Frontal cortex (tissue), 4 donors: Measurements from ENCODE around the gene FAF2. TPM values are rescaled to one million over a fixed set of nuclear protein-coding genes. Genes with fewer than 3 reads are reported as not detected.

ENCODE experiments used
- DNase-seq, 2 donors: peaks; one replicate each; pipeline ENCODE4 v3.0.0; 2012; ENCODE audit warnings: low spot score in 2 of 2
- FAIRE-seq: peaks from 2 replicates; lab custom pipeline; 2012; peaks lifted over from hg19 to GRCh38; lab: Jason Lieb, UNC
- total RNA-seq: library from RNA; depleted of rRNA; stranded (reverse); fragments of >200 nt; gene quantifications from one replicate; pipeline ENCODE4 v1.2.3, GENCODE V29; 2014
- donor health status: control.
- donor health status: control.
- donor health status: control.

FAF2 gene
- total RNA-seq, 1 donor from 2014 or later, result 33.4 TPM

DNA sequence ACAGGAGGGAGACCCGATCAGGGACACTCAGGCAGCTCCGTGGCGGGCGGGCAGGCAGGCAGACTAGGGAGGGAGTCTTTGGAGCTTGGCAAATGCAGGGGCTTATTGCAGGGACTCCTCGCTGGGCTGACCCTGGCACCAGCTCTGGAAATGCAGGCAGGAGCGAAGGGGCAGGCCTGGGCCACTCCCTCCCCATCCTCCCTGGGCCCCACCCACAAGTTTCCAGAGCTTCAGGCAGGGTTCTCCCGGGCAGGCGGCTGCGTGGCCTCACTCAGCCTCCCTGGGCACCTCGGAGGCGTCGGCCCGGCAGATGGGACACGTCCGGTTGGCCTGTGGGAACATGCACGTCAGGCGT is 80.6 kb downstream of the FAF2 start:
- no peak for FAIRE-seq

GRCh38 chr5:176529116-176529740 is 81.0 kb downstream of the FAF2 start:
- DNase-seq (no peak), FAIRE-seq (no peak)

More for the DNA sequence above, 80.6 kb downstream of the FAF2 start:
- DNase-seq, result no peak

GRCh38 chr5:176529741-176530141 is 81.6 kb downstream of the FAF2 start:
- no peak for FAIRE-seq

GRCh38 chr5:176530393-176530982 is 82.3 kb downstream of the FAF2 start:
- peak in 1 of 2 donors; percentile 39 for DNase-seq
- no peak for FAIRE-seq

More at GRCh38 chr5:176529741-176530141, 81.6 kb downstream of the FAF2 start:
- DNase-seq, result peak in 1 of 2 donors; percentile 38

- FAIRE-seq (no peak), DNase-seq (peak; percentile 89)
Measured at GRCh38 chr5:176530983-176531901, 83.1 kb downstream of the FAF2 start.

DNA sequence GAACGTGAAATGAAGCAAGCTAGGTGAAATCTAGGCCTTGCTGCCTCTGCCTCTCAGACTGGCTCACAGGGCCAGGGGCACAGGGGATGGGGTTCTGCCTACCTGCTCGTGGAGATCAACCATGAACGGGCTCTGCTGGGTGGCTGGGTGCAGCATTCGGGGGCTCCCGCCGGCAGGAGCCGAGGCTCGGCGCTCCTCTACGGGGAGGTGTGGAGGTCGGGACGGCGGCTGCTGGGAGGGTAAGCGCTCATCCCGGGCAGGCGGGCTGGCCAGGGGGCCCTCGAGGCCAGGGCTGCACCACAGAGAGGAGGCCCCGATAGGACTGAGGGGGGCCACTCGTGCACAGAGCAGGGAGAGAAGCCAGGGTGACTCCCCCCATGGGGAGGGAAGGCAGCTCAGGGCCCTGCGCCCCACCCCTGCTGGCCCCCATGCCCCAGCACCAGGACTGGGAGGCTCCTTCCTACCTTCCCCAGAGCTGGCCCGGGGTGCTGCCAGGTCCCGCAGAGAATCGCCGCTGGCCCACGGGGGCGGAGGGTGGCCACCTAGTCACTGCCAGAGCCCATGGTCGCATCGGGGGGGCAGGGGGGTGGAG is 83.8 kb downstream of the FAF2 start:
- FAIRE-seq (no peak), DNase-seq (no peak)

GRCh38 chr5:176532795-176533194 is 84.6 kb downstream of the FAF2 start:
- FAIRE-seq, result no peak

GRCh38 chr5:176533390-176533789 is 85.2 kb downstream of the FAF2 start:
- FAIRE-seq (no peak), DNase-seq (peak in 1 of 2 donors; percentile 42)

More at GRCh38 chr5:176532795-176533194, 84.6 kb downstream of the FAF2 start:
- no peak for DNase-seq

DNA sequence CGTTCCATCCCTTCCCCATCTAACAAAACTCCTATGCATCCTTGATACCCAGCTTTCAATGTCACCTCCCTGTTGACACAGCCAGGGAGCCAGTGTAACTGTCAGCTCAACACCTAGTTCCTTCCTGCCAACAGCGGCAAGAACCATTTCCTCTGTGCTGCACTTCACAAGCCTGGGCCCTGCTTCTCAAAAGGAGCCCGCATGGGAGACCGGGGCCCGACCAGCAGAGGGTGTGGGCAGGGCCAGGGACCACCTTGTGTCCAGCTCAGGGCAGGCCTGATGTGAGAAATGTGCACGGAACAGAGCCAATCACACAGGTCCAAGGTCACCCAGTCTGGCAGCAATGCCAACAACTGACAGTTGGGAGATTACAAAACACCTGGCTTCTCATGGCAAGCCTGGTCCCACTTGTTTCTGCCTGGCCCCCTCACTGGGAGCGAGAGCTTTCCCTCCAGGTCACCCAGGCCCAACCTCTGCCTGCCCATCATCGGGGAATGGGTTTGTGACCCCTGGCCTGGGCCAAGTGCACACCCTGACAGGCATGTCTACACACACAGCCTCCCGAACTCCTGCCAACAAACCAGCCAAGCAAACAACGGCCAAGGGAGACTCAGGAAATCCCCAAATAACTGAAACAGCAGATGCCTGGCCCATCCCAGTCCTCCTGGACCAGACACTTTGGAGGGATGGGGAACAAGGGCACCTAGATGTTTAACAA is 85.9 kb downstream of the FAF2 start:
- FAIRE-seq (no peak), DNase-seq (no peak)

GRCh38 chr5:176534640-176535039 is 86.5 kb downstream of the FAF2 start:
- no peak for FAIRE-seq

DNA sequence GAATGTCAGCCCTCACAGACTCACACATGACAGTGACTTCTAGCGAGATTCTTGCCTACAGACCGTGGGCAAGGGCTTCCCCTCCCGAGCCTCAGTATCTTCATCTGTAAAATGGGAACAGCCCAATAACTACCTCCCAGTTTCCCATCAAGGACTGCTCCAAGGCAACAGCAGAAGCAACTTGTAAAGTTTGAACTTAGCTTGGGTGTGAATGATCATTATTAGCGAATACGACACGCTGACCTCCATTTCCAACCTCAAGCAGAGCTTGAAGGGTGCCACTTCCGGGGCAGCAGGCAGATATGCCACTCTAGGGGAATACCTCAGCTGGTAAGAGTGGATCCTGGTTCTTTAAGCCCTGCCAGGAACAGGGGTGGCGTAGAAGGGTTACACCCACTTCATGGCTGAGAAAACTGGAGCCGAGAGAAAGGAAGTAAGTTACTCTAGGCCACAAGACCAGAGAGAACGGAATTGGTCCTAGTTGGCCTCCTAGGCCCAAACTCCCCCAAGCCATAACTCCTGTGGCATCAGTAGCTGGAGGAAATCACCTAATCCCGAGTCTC is 87.0 kb downstream of the FAF2 start:
- no peak for FAIRE-seq

More at GRCh38 chr5:176534640-176535039, 86.5 kb downstream of the FAF2 start:
- no peak for DNase-seq

DNA sequence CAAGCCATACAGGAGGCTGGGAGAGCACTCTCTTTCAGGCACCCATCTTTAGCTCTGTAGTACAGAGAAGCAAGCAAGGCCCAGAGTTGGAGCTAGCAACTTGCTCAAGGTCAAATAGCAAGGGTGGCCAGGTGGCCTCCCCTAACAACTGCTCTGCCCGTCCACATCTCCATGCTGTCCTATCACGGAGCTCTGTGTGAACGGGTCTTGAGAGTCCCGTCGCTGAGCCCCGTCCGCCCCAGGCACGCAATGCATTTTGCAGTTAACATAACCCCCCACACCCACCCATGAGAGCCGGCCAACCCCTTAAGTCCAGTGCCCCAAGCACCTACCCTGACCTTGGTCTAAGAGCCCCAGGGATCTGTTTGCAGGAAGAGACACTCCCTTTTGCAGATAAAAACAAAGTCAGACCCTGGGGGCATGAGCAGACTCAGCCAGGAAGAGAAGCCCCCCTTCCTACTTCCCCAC is 87.5 kb downstream of the FAF2 start:
- DNase-seq (no peak), FAIRE-seq (no peak)

More for the DNA sequence above, 87.0 kb downstream of the FAF2 start:
- no peak for DNase-seq

DNA sequence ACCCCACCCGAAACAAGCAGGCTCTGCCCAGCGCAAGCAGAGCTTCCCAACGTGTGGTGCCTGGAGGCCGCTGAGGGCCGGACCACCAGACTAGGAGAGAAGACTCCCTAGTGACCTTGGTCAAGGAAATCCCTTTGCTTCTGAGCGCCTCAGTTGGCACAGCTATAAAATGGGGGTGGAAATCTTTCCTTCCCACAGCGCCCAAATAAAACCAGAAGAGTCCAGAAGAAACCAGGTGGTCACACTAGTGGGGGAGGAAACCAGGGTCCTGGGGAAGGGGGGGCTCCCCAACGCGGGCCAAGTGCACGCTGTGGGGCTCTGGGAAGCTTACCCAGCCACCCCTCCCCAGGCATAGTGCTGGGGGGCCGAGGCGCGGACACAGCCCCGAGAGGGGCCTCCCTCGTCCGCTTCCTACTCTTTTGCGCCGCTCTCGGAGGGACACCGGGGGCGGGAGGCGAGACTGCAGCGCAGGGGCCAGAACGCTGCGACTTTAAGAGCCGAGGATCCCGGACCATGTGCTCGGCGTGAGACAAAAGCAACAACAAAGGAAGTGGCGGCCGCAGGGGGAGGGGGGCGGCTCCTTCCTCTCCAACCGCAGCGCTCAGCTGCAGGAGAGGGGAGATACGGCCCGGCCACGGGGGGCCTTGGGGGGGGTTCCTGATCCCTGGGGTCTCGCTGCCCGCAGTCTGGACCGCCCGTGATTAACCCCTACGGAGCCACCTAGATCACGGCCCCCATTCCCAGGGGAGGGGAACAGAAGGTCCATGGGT is 88.1 kb downstream of the FAF2 start:
- no peak for FAIRE-seq

GRCh38 chr5:176536902-176537553 is 88.8 kb downstream of the FAF2 start, which contains the start of gene RNF44:
Gene RNF44 (minus strand): TSS chr5:176537402. CDS start chr5:176532472, 4,930 bp downstream.
- FAIRE-seq, result no peak

More for the DNA sequence above, 88.1 kb downstream of the FAF2 start:
- peak; percentile 84 to 87 for DNase-seq

GRCh38 chr5:176537554-176538229 is 89.5 kb downstream of the FAF2 start:
- FAIRE-seq, result peak; percentile 23
- peak; percentile 89 for DNase-seq

More at GRCh38 chr5:176536902-176537553, 88.8 kb downstream of the FAF2 start, which contains the start of gene RNF44:
- peak; percentile 94 to 95 for DNase-seq

- no peak for FAIRE-seq
- DNase-seq, result no peak
Measured at GRCh38 chr5:176538230-176538988, 90.2 kb downstream of the FAF2 start.
